HEK293T (cell line): ENCODE results near the gene SLC24A1.

Experiments used
- BHLHE40 ChIP-seq: fragments of 450-650 bp; IDR thresholded peaks from 2 replicates; pipeline ENCODE4 v1.6.1; 2016; ENCODE audit warnings: mild to moderate bottlenecking, moderate library complexity, borderline replicate concordance
- FOXA1 ChIP-seq: fragments of 450-650 bp; IDR thresholded peaks from 2 replicates; pipeline ENCODE4 v1.6.1; 2016; ENCODE audit warnings: mild to moderate bottlenecking
- FOXM1 ChIP-seq: fragments of 450-650 bp; IDR thresholded peaks from 2 replicates; pipeline ENCODE4 v1.6.1; 2017; ENCODE audit warnings: mild to moderate bottlenecking, borderline replicate concordance
- PKNOX1 ChIP-seq: fragments of 450-650 bp; IDR thresholded peaks from 2 replicates; pipeline ENCODE4 v1.6.1; 2016
- SP1 ChIP-seq: fragments of 450-650 bp; IDR thresholded peaks from 2 replicates; pipeline ENCODE4 v1.6.1; 2017
- SUZ12 ChIP-seq: fragments of 450-650 bp; IDR thresholded peaks from 2 replicates; pipeline ENCODE4 v1.6.1; 2016; ENCODE audit warnings: mild to moderate bottlenecking

- TF ChIP-seq FOXM1 (no peak), SP1 (no peak), SUZ12 (no peak), BHLHE40 (no peak), FOXA1 (no peak), PKNOX1 (no peak)
These were observed 9.8 kb downstream of the SLC24A1 start for GRCh38 chr15:65631503-65631902.
